ENCODE results near the gene HES5.
"Not testable (repeated sequence)": the region's sequence is repeated elsewhere in the genome, so short reads cannot be mapped to it uniquely, and the experiment has no call there.

DNA sequence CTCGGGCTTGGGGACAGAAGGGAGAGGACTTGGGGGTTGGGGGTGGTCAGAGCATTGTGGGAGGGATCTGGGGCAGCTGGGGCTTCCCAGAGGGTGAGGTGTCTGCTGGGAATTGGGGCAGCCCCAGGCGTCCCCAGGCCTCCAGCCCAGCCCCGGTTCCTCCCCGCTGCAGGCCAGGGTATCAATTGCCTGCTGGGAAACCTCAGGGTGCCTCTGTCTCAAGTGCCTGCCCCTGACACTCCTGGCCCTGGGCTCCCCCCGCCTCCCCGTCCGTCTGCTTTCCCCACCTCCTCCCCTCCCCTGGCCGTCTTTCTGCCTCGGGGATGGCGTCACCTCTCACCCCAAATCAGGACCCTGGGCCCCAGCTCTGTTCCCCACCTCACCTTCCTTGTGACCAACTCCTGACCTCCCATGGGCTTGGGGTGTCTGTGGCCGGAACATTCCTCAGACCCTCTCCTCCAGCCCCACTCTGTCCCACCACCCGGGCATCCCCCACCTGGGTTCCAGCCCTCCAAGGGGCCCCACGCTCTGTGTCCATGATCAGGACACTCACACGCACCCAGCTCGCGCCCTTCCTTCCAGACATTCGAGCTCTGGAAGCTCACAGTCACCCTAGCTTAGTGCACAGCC is 38.2 kb upstream of the HES5 start:
- not testable (repeated sequence) for TF ChIP-seq CTCF (IDR thresholded peaks at IDR 0.05; ENCODE audit: poor library complexity, severe bottlenecking); POLR2AphosphoS5 (IDR thresholded peaks at IDR 0.05); EP300 (conservative IDR thresholded peaks at IDR 0.05; ENCODE audit: poor library complexity, severe bottlenecking); SMC3 (conservative IDR thresholded peaks at IDR 0.05; ENCODE audit: poor library complexity); EZH2 (IDR thresholded peaks at IDR 0.05; ENCODE audit: borderline replicate concordance, insufficient read depth, low read length, poor library complexity, severe bottlenecking); TAF1 (IDR thresholded peaks at IDR 0.05; ENCODE audit: low read depth); RAD21 (conservative IDR thresholded peaks at IDR 0.05)
- TF ChIP-seq, protein P1, sequence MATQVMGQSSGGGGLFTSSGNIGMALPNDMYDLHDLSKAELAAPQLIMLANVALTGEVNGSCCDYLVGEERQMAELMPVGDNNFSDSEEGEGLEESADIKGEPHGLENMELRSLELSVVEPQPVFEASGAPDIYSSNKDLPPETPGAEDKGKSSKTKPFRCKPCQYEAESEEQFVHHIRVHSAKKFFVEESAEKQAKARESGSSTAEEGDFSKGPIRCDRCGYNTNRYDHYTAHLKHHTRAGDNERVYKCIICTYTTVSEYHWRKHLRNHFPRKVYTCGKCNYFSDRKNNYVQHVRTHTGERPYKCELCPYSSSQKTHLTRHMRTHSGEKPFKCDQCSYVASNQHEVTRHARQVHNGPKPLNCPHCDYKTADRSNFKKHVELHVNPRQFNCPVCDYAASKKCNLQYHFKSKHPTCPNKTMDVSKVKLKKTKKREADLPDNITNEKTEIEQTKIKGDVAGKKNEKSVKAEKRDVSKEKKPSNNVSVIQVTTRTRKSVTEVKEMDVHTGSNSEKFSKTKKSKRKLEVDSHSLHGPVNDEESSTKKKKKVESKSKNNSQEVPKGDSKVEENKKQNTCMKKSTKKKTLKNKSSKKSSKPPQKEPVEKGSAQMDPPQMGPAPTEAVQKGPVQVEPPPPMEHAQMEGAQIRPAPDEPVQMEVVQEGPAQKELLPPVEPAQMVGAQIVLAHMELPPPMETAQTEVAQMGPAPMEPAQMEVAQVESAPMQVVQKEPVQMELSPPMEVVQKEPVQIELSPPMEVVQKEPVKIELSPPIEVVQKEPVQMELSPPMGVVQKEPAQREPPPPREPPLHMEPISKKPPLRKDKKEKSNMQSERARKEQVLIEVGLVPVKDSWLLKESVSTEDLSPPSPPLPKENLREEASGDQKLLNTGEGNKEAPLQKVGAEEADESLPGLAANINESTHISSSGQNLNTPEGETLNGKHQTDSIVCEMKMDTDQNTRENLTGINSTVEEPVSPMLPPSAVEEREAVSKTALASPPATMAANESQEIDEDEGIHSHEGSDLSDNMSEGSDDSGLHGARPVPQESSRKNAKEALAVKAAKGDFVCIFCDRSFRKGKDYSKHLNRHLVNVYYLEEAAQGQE (IDR thresholded peaks at IDR 0.05; ENCODE audit: borderline replicate concordance) = not testable (repeated sequence)
